HG02623 (cell line): ENCODE measurements around the gene ITPKA.

Source experiments
- ATAC-seq: cut with Tn5 transposase; IDR thresholded peaks from one replicate; pipeline ENCODE4 v1.9.1; 2021; ENCODE audit warnings: moderate library complexity; ENCODE audit not compliant: unreplicated experiment

Gene ITPKA

GRCh38 chr15:41489641-41490040 is 4.0 kb upstream of the ITPKA start:
- ATAC-seq, result no peak

- no peak for ATAC-seq
Observed at GRCh38 chr15:41490355-41490754, 3.3 kb upstream of the ITPKA start.

GRCh38 chr15:41491889-41492288 is 1.8 kb upstream of the ITPKA start:
- ATAC-seq, result no peak

GRCh38 chr15:41492597-41493204 is 973 bp upstream of the ITPKA start:
- ATAC-seq, result no peak

- ATAC-seq, result no peak
Observed at GRCh38 chr15:41493902-41494189, 172 bp downstream of the ITPKA start.

- ATAC-seq, result peak; percentile 5
Observed at GRCh38 chr15:41494190-41494921, 682 bp downstream of the ITPKA start.

GRCh38 chr15:41494922-41495735 is 1.5 kb downstream of the ITPKA start:
- no peak for ATAC-seq

GRCh38 chr15:41495736-41496599 is 2.3 kb downstream of the ITPKA start:
- no peak for ATAC-seq

- ATAC-seq, result no peak
Observed at GRCh38 chr15:41498657-41499056, 5.0 kb downstream of the ITPKA start.

- ATAC-seq, result no peak
Observed at GRCh38 chr15:41499109-41499851, 5.6 kb downstream of the ITPKA start.

GRCh38 chr15:41501191-41501917 is 7.7 kb downstream of the ITPKA start:
- no peak for ATAC-seq

- ATAC-seq, result no peak
Observed at GRCh38 chr15:41501931-41502794, 8.5 kb downstream of the ITPKA start.

GRCh38 chr15:41502795-41503668 is 9.4 kb downstream of the ITPKA start:
- ATAC-seq, result no peak

GRCh38 chr15:41503669-41504010 is 10.0 kb downstream of the ITPKA start:
- no peak for ATAC-seq

GRCh38 chr15:41504751-41505492 is 11.2 kb downstream of the ITPKA start:
- no peak for ATAC-seq

- no peak for ATAC-seq
Observed at GRCh38 chr15:41505776-41506175, 12.1 kb downstream of the ITPKA start.

GRCh38 chr15:41506796-41507341 is 13.2 kb downstream of the ITPKA start:
- no peak for ATAC-seq
